ENCODE data around the gene PEX5. TPM values are rescaled to one million over a fixed set of nuclear protein-coding genes. Genes with fewer than 3 reads are reported as not detected.

Gene PEX5
- total RNA-seq, 1 donor from 2014 or later: 20.2 TPM

GRCh38 chr12:7203109-7203508 is 13.6 kb downstream of the PEX5 start:
- Histone ChIP-seq H3K36me3 (no peaks in the 10 kb centered on the region), H4K20me1 (ENCODE audit: low read depth) (no peaks in the 10 kb centered on the region), H3K4me3 (no peak overlapping the region), H3K4me2 (no peak overlapping the region), H3K9ac (no peak overlapping the region), H3F3A (ENCODE audit: low read depth) (no peaks in the 10 kb centered on the region), H3K4me1 (no peaks in the 10 kb centered on the region), H2AFZ (replicated peaks) (no peak overlapping the region), H3K79me2 (ENCODE audit: low read depth) (no peaks in the 10 kb centered on the region), H3K27me3 (no peaks in the 10 kb centered on the region), H3K9me3 (ENCODE audit: low read depth) (no peaks in the 10 kb centered on the region), H3K27ac (no peak overlapping the region)
- DNase-seq (ENCODE audit: low spot score): no peak
- Mint-ChIP-seq H3K27me3 (ENCODE audit: insufficient read depth, low read depth) (peaks cover 8% of the 10 kb centered on the region), H3K36me3 (peaks cover 58% of the 10 kb centered on the region), H3K9me3 (peaks cover 4% of the 10 kb centered on the region), H3K4me3 (no peak overlapping the region), H3K27ac (no peak overlapping the region), H3K4me1 (peaks cover 6% of the 10 kb centered on the region)
- TF ChIP-seq EZH2phosphoT487 (IDR thresholded peaks at IDR 0.05): no peak
- no peak for TF ChIP-seq CTCF (IDR thresholded peaks at IDR 0.05)
- no peak for TF ChIP-seq EZH2 (IDR thresholded peaks at IDR 0.05)

DNA sequence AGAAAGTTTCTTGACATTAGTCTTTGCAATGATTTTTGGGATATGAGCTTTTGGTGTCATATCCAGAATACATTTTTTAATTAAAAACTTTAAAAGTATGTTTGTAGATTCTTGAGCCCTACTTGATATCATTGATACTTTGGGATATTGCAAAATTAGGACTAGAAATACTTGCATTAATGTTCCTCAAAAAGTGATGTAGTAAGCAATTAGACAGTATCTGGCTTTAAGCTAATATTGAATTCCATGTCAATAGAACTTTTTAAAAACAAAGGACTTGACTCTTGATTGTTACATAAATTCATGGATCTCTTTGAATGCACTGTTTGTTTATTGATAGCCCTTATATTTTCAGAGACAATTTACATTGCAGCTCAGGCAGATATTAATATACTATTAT is 15.6 kb downstream of the PEX5 start:
- Histone ChIP-seq H3K27me3 (no peaks in the 10 kb centered on the region), H3K4me3 (no peak overlapping the region), H3K9ac (no peak overlapping the region), H3K4me2 (no peak overlapping the region), H2AFZ (replicated peaks) (no peak overlapping the region), H3K79me2 (ENCODE audit: low read depth) (no peaks in the 10 kb centered on the region), H3K36me3 (no peaks in the 10 kb centered on the region), H3K4me1 (no peaks in the 10 kb centered on the region), H3K9me3 (ENCODE audit: low read depth) (no peaks in the 10 kb centered on the region), H3K27ac (no peak overlapping the region), H4K20me1 (ENCODE audit: low read depth) (no peaks in the 10 kb centered on the region), H3F3A (ENCODE audit: low read depth) (no peaks in the 10 kb centered on the region)
- TF ChIP-seq EZH2 (IDR thresholded peaks at IDR 0.05): no peak
- no peak for TF ChIP-seq EZH2phosphoT487 (IDR thresholded peaks at IDR 0.05)
- TF ChIP-seq CTCF (IDR thresholded peaks at IDR 0.05): no peak
- Mint-ChIP-seq H3K4me1 (no peaks in the 10 kb centered on the region), H3K9me3 (peaks cover 6% of the 10 kb centered on the region), H3K4me3 (no peak overlapping the region), H3K27ac (no peak overlapping the region), H3K36me3 (peaks cover 66% of the 10 kb centered on the region), H3K27me3 (ENCODE audit: insufficient read depth, low read depth) (peaks cover 12% of the 10 kb centered on the region)
- no peak for DNase-seq (ENCODE audit: low spot score)

- no peaks in the 10 kb centered on the region for H3K79me2 ChIP-seq (ENCODE audit: low read depth)
- H3K4me3 ChIP-seq: no peak overlapping the region
- Mint-ChIP-seq H3K9me3 (peaks cover 5% of the 10 kb centered on the region), H3K36me3 (peaks cover 68% of the 10 kb centered on the region), H3K27ac (no peak overlapping the region), H3K27me3 (ENCODE audit: insufficient read depth, low read depth) (peaks cover 10% of the 10 kb centered on the region), H3K4me1 (no peaks in the 10 kb centered on the region), H3K4me3 (no peak overlapping the region)
- no peak overlapping the region for H2AFZ ChIP-seq (replicated peaks)
- peaks cover 3% of the 10 kb centered on the region for H3K36me3 ChIP-seq
- no peaks in the 10 kb centered on the region for H3K9me3 ChIP-seq (ENCODE audit: low read depth)
- H4K20me1 ChIP-seq (ENCODE audit: low read depth): no peaks in the 10 kb centered on the region
- no peak overlapping the region for H3K27ac ChIP-seq
- DNase-seq (ENCODE audit: low spot score): no peak
- TF ChIP-seq CTCF (IDR thresholded peaks at IDR 0.05) (no peak), EZH2phosphoT487 (IDR thresholded peaks at IDR 0.05) (no peak), EZH2 (IDR thresholded peaks at IDR 0.05) (no peak)
- no peak overlapping the region for H3K9ac ChIP-seq
- no peaks in the 10 kb centered on the region for H3F3A ChIP-seq (ENCODE audit: low read depth)
- H3K4me1 ChIP-seq: no peaks in the 10 kb centered on the region
- no peaks in the 10 kb centered on the region for H3K27me3 ChIP-seq
- H3K4me2 ChIP-seq: no peak overlapping the region
Measured at GRCh38 chr12:7206691-7207090, 17.2 kb downstream of the PEX5 start.

All from neural progenitor cell (in vitro differentiated cells).